Endothelial cell (in vitro differentiated cells): ENCODE results near the gene LCLAT1. TPM values are rescaled to one million over a fixed set of nuclear protein-coding genes. Genes with fewer than 3 reads are reported as not detected.
"Not testable (repeated sequence)": the region's sequence is repeated elsewhere in the genome, so short reads cannot be mapped to it uniquely, and the experiment has no call there.

Experiments
- DNase-seq: peaks from one replicate; pipeline ENCODE4 v3.0.0; 2021; ENCODE audit warnings: low spot score
- H3K27ac Mint-ChIP-seq: one replicate; pipeline ENCODE4 v1.8.0; 2021; ENCODE audit warnings: mixed read lengths, inconsistent platforms; ENCODE audit not compliant: unreplicated experiment
- H3K27me3 Mint-ChIP-seq: one replicate; pipeline ENCODE4 v1.8.0; 2021; ENCODE audit warnings: mild to moderate bottlenecking, moderate library complexity, mixed read lengths, inconsistent platforms; ENCODE audit not compliant: unreplicated experiment
- H3K36me3 Mint-ChIP-seq: one replicate; pipeline ENCODE4 v1.8.0; 2021; ENCODE audit warnings: mild to moderate bottlenecking, low read depth, mixed read lengths, inconsistent platforms; ENCODE audit not compliant: unreplicated experiment
- H3K4me1 Mint-ChIP-seq: one replicate; pipeline ENCODE4 v1.8.0; 2021; ENCODE audit warnings: mild to moderate bottlenecking, mixed read lengths, inconsistent platforms; ENCODE audit not compliant: unreplicated experiment
- H3K4me3 Mint-ChIP-seq: one replicate; pipeline ENCODE4 v1.8.0; 2021; ENCODE audit warnings: mild to moderate bottlenecking, mixed read lengths, inconsistent platforms; ENCODE audit not compliant: unreplicated experiment
- H3K9me3 Mint-ChIP-seq: one replicate; pipeline ENCODE4 v1.8.0; 2021; ENCODE audit warnings: mixed read lengths, inconsistent platforms; ENCODE audit not compliant: unreplicated experiment
- CTCF ChIP-seq: fragments of 200-600 bp; sonication (generic); IDR thresholded peaks from one replicate; pipeline ENCODE4 v1.5.0; 2021; ENCODE audit warnings: antibody characterized with exemption; ENCODE audit not compliant: unreplicated experiment
- total RNA-seq: library from RNA; stranded (reverse); fragmentation: NEBNext Ultra II Directional; extraction: Animal tissue kit (Norgen Biotek cat#: 25700); gene quantifications from one replicate; pipeline ENCODE4 v1.2.1, GENCODE V29; 2021; ENCODE audit not compliant: unreplicated experiment

The LCLAT1 gene
- total RNA-seq, 1 donor from 2014 or later, result 20.9 TPM

- Mint-ChIP-seq H3K27me3 (no peaks in the 10 kb centered on the region), H3K9me3 (peaks cover 12% of the 10 kb centered on the region), H3K4me3 (no peak overlapping the region), H3K4me1 (peaks cover 4% of the 10 kb centered on the region), H3K27ac (no peak overlapping the region), H3K36me3 (peaks cover 24% of the 10 kb centered on the region)
- DNase-seq, result no peak
- peak; percentile 16 for TF ChIP-seq CTCF
Measured at GRCh38 chr2:30503007-30503694, 56.1 kb downstream of the LCLAT1 start.

GRCh38 chr2:30503695-30504052, 56.6 kb downstream of the LCLAT1 start:
- Mint-ChIP-seq H3K9me3 (peaks cover 9% of the 10 kb centered on the region), H3K4me1 (peaks cover 4% of the 10 kb centered on the region), H3K36me3 (peaks cover 24% of the 10 kb centered on the region), H3K27ac (no peak overlapping the region), H3K27me3 (no peaks in the 10 kb centered on the region), H3K4me3 (no peak overlapping the region)
- no peak for TF ChIP-seq CTCF
- DNase-seq, result no peak

- no peak overlapping the region for H3K4me3 Mint-ChIP-seq
- H3K9me3 Mint-ChIP-seq, result peaks cover 6% of the 10 kb centered on the region
- peaks cover 18% of the 10 kb centered on the region for H3K36me3 Mint-ChIP-seq
- H3K4me1 Mint-ChIP-seq, result peaks cover 4% of the 10 kb centered on the region
- DNase-seq, result no peak
- H3K27ac Mint-ChIP-seq, result no peak overlapping the region
- no peaks in the 10 kb centered on the region for H3K27me3 Mint-ChIP-seq
- no peak for TF ChIP-seq CTCF
Measured at GRCh38 chr2:30504731-30505130, 57.7 kb downstream of the LCLAT1 start.

- Mint-ChIP-seq H3K27ac (no peak overlapping the region), H3K27me3 (no peaks in the 10 kb centered on the region), H3K36me3 (peaks cover 17% of the 10 kb centered on the region), H3K9me3 (peaks cover 5% of the 10 kb centered on the region), H3K4me1 (peaks cover 4% of the 10 kb centered on the region), H3K4me3 (no peak overlapping the region)
- DNase-seq, result no peak
- TF ChIP-seq CTCF, result no peak
Measured at GRCh38 chr2:30505500-30506180, 58.6 kb downstream of the LCLAT1 start.

GRCh38 chr2:30507460-30507859, 60.4 kb downstream of the LCLAT1 start:
- not testable (repeated sequence) for H3K27me3 Mint-ChIP-seq, DNase-seq, H3K36me3 Mint-ChIP-seq, H3K9me3 Mint-ChIP-seq, H3K27ac Mint-ChIP-seq, H3K4me3 Mint-ChIP-seq
- H3K4me1 Mint-ChIP-seq, result peaks cover 13% of the 10 kb centered on the region
